CD14-positive monocyte (primary cell): ENCODE results near the gene LARP4B. TPM values are rescaled to one million over a fixed set of nuclear protein-coding genes. Genes with fewer than 3 reads are reported as not detected.

Experiments used
- DNase-seq, 3 donors: peaks; one replicate each; pipeline ENCODE4 v3.0.0-alpha.2; 2011 to 2022
- H2AFZ ChIP-seq: 2 replicates; pipeline ENCODE4 v1.6.0; 2012; ENCODE audit warnings: mild to moderate bottlenecking, low read depth, low read length, inconsistent platforms; ENCODE audit not compliant: insufficient read depth, poor library complexity, severe bottlenecking
- H3K27ac ChIP-seq, 2 donors: 1 replicate in 1 of 2; 2 replicates in 1 of 2; pipeline ENCODE4 v1.5.1; 2012 to 2013; ENCODE audit warnings: low read length in 2 of 2, control low read depth in 1 of 2, inconsistent platforms in 1 of 2, low read depth in 1 of 2, mild to moderate bottlenecking in 1 of 2
- H3K27me3 ChIP-seq, 2 donors: one replicate each; pipeline versions ENCODE4 v1.6.0 to v1.6.1; 2011 to 2013; ENCODE audit warnings: low read length in 2 of 2; ENCODE audit not compliant: control insufficient read depth in 2 of 2, insufficient read depth in 2 of 2
- H3K36me3 ChIP-seq, 2 donors: replicated peaks in 1 of 2; 1 replicate in 1 of 2; 2 replicates in 1 of 2; pipeline versions ENCODE4 v1.5.1 to v1.6.1; 2012 to 2013; ENCODE audit warnings: low read length in 2 of 2, control low read depth in 1 of 2, inconsistent platforms in 1 of 2, mild to moderate bottlenecking in 1 of 2; ENCODE audit not compliant: insufficient read depth in 2 of 2, control insufficient read depth in 1 of 2
- H3K4me1 ChIP-seq, 2 donors: 1 replicate in 1 of 2; 2 replicates in 1 of 2; pipeline versions ENCODE4 v1.5.1 to v1.6.1; 2012 to 2013; ENCODE audit warnings: low read length in 2 of 2, control low read depth in 1 of 2, inconsistent platforms in 1 of 2, mild to moderate bottlenecking in 1 of 2, moderate library complexity in 1 of 2; ENCODE audit not compliant: insufficient read depth in 2 of 2, control insufficient read depth in 1 of 2
- H3K4me2 ChIP-seq: replicated peaks from 2 replicates; pipeline ENCODE3; 2012; ENCODE audit warnings: low read length, moderate library complexity, mild to moderate bottlenecking; ENCODE audit not compliant: poor library complexity, severe bottlenecking; ENCODE audit errors: extremely low read depth
- H3K4me3 ChIP-seq, 3 experiments: fragments of 200-600 bp in 1 of 3; sonication (generic) in 1 of 3; replicated peaks in 1 of 3; 1 replicate in 2 of 3; 2 replicates in 1 of 3; pipeline ENCODE4 v1.5.1; 2011 to 2013; ENCODE audit warnings: low read length in 3 of 3, mild to moderate bottlenecking in 3 of 3, control low read depth in 2 of 3, low read depth in 2 of 3, inconsistent platforms in 1 of 3, moderate library complexity in 1 of 3
- H3K79me2 ChIP-seq: 2 replicates; pipeline ENCODE4 v1.6.0; 2012; ENCODE audit warnings: mild to moderate bottlenecking, control low read depth, inconsistent platforms, low read length, moderate library complexity; ENCODE audit not compliant: insufficient read depth
- H3K9ac ChIP-seq: 2 replicates; pipeline ENCODE4 v1.6.0; 2017; ENCODE audit warnings: low read length, mild to moderate bottlenecking; ENCODE audit not compliant: insufficient read depth, poor library complexity, severe bottlenecking
- H3K9me3 ChIP-seq, 2 donors: replicated peaks in 1 of 2; 1 replicate in 1 of 2; 2 replicates in 1 of 2; pipeline versions ENCODE4 v1.5.1 to v1.6.1; 2012 to 2013; ENCODE audit warnings: low read length in 2 of 2, control low read depth in 1 of 2; ENCODE audit not compliant: control insufficient read depth in 1 of 2, insufficient read depth in 1 of 2
- H4K20me1 ChIP-seq: 2 replicates; pipeline ENCODE4 v1.6.0; 2012; ENCODE audit warnings: mild to moderate bottlenecking, low read length, control low read depth, moderate library complexity; ENCODE audit not compliant: insufficient read depth
- H3K27ac Mint-ChIP-seq, 7 donors: one replicate each; pipeline ENCODE4 v1.8.0; 2020; ENCODE audit warnings: mild to moderate bottlenecking in 7 of 7, mixed read lengths in 7 of 7, moderate library complexity in 6 of 7, inconsistent platforms in 2 of 7
- H3K27me3 Mint-ChIP-seq, 3 donors: one replicate each; pipeline ENCODE4 v1.8.0; 2021 to 2022; ENCODE audit warnings: low read depth in 3 of 3, mild to moderate bottlenecking in 3 of 3, mixed read lengths in 3 of 3, moderate library complexity in 3 of 3, inconsistent platforms in 1 of 3
- H3K36me3 Mint-ChIP-seq, 2 donors: one replicate each; pipeline ENCODE4 v1.8.0; 2020; ENCODE audit warnings: mixed read lengths in 2 of 2, inconsistent platforms in 1 of 2, mild to moderate bottlenecking in 1 of 2
- H3K4me1 Mint-ChIP-seq: one replicate; pipeline ENCODE4 v1.8.0; 2020; ENCODE audit warnings: mild to moderate bottlenecking, mixed read lengths
- H3K4me3 Mint-ChIP-seq, 2 donors: one replicate each; pipeline ENCODE4 v1.8.0; 2020; ENCODE audit warnings: mild to moderate bottlenecking in 2 of 2, mixed read lengths in 2 of 2, moderate library complexity in 1 of 2
- H3K9me3 Mint-ChIP-seq, 7 donors: one replicate each; pipeline ENCODE4 v1.8.0; 2020 to 2022; ENCODE audit warnings: mixed read lengths in 7 of 7, mild to moderate bottlenecking in 6 of 7, moderate library complexity in 6 of 7, inconsistent platforms in 2 of 7
- WGBS: methylation state at CpG from one replicate; pipeline ENCODE4 v1.1.5; 2013; ENCODE audit warnings: missing lambda C conversion rate; ENCODE audit not compliant: insufficient coverage; 5-methylcytosine and 5-hydroxymethylcytosine counted together
- intact Hi-C, 2 donors: fragments of 100-400 bp; cut with micrococcal nuclease; formaldehyde crosslinking; loops; one replicate each; pipeline versions ENCODE4 v1.15.0 to v1.15.1; 2023
- polyA plus RNA-seq, 3 donors: library from polyadenylated mRNA; depleted of rRNA in 1 of 3; unstranded in 2 of 3; stranded (reverse) in 1 of 3; fragments of 300-500 nt in 2 of 3; fragments of >200 nt in 1 of 3; fragmentation: Illumina TruSeq in 2 of 3; gene quantifications; 1 replicate in 2 of 3; 2 replicates in 1 of 3; pipeline ENCODE4 v1.2.3, GENCODE V29; 2012 to 2021
- TF ChIP-seq, protein P1 (sequence below): fragments of 200-600 bp; IDR thresholded peaks from one replicate; pipeline ENCODE4 v1.8.0; 2022; ENCODE audit warnings: antibody characterized with exemption, mild to moderate bottlenecking

Gene LARP4B
- polyA plus RNA-seq, 3 donors: 17.2 to 52.3 (median 33.0) TPM

DNA sequence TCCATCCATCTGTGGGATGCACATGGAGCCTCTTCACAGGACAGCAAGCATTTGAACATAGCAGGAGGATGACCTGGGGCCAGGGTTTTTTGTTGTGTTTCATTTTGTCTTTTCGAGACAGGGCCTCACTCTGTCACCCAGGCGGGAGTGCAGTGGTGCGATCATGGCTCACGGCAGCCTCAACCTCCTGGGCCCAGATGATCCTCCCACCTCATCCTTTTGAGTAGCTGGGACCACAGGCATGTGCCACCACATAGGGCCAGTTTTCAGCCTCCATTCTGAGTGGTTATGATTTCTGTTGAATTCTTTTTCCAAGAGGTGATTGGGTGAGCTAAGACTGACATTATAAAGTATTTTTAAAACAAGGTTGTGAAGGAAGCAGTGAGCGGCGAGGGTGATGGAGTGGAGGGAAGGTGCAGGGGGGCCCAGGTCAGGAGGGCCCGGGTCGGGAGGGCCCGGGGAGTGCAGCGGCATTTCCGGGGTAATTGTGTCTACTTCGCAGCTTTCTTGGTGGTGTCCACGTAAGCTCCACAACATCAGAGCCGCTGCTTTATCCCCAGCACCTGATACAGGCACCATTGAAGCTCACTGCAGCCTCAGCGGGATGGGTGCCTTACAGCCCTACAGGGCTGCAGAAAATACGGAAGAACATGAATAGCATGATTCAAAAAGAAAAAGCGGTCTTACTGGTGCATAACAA lies 12.0 kb upstream of the LARP4B start:
- peak overlapping the region in 1 of 3 experiments; percentile 57 for H3K4me3 ChIP-seq
- H3K4me1 ChIP-seq: peaks cover 23 to 24% of the 10 kb centered on the region in 2 donors
- Mint-ChIP-seq H3K9me3 (peaks cover 0 to 6% (median 3%) of the 10 kb centered on the region in 7 donors), H3K27me3 (no peaks in the 10 kb centered on the region), H3K4me1 (peaks cover 31% of the 10 kb centered on the region), H3K36me3 (peaks cover 1 to 2% of the 10 kb centered on the region in 2 donors), H3K27ac (peak overlapping the region; percentile 91 to 97 (median 95)), H3K4me3 (no peak overlapping the region)
- TF ChIP-seq, protein P1, sequence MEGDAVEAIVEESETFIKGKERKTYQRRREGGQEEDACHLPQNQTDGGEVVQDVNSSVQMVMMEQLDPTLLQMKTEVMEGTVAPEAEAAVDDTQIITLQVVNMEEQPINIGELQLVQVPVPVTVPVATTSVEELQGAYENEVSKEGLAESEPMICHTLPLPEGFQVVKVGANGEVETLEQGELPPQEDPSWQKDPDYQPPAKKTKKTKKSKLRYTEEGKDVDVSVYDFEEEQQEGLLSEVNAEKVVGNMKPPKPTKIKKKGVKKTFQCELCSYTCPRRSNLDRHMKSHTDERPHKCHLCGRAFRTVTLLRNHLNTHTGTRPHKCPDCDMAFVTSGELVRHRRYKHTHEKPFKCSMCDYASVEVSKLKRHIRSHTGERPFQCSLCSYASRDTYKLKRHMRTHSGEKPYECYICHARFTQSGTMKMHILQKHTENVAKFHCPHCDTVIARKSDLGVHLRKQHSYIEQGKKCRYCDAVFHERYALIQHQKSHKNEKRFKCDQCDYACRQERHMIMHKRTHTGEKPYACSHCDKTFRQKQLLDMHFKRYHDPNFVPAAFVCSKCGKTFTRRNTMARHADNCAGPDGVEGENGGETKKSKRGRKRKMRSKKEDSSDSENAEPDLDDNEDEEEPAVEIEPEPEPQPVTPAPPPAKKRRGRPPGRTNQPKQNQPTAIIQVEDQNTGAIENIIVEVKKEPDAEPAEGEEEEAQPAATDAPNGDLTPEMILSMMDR: no peak
- H3K4me2 ChIP-seq: peak overlapping the region; percentile 64
- no peak overlapping the region for H2AFZ ChIP-seq
- H3K36me3 ChIP-seq: no peaks in the 10 kb centered on the region
- DNase-seq: no peak
- intact Hi-C loops: no loop called here
- H3K9me3 ChIP-seq: peaks cover 0 to 3% of the 10 kb centered on the region in 2 donors
- H3K27me3 ChIP-seq: no peaks in the 10 kb centered on the region
- H3K27ac ChIP-seq: peak overlapping the region; percentile 85 to 93
- H3K9ac ChIP-seq: peak overlapping the region; percentile 58
- H4K20me1 ChIP-seq: no peaks in the 10 kb centered on the region
- 90% methylated on average over 12 of the region's 17 CpGs for WGBS
- H3K79me2 ChIP-seq: no peaks in the 10 kb centered on the region

DNA sequence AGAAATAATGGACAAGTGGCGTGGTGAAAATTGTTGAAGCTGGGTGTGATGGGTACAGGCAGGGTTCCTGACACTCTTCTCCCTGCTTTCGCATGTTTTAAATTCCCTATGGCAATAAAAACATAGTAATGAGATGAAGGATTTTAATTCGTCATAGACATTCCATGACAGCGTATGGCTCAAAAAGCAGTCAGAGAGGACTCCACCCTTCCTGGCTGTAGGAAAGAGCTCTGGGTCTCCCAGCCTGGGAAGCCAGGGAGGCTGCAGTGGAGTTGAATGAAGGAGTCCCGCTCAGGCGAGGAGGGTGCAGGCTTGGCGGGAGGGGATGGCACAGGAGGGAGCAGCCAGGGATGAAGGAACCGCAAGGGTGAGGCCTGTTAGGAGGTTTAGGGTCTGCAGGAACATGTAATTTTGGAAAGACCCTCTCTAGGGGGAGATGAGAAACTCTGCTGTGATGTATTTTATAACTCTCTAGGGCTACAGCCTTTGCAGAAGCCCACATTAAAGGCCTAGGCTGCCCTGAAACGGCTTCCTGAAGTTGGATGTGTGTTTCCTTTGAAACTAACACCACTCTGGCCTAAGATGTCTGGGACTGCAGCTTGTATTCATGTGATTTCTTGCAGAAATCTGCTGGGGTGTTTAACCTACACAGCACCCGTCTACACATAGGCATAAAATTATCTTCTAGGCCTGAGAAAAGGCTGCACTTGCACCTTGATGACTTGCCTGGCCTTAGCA lies 7.6 kb upstream of the LARP4B start:
- no peak overlapping the region for H3K27ac Mint-ChIP-seq
- Histone ChIP-seq H3K9ac (no peak overlapping the region), H2AFZ (no peak overlapping the region), H3K79me2 (no peaks in the 10 kb centered on the region), H3K4me3 (no peak overlapping the region), H4K20me1 (no peaks in the 10 kb centered on the region), H3K36me3 (no peaks in the 10 kb centered on the region), H3K27ac (no peak overlapping the region), H3K4me2 (no peak overlapping the region), H3K4me1 (peaks cover 7 to 8% of the 10 kb centered on the region in 2 donors), H3K27me3 (no peaks in the 10 kb centered on the region), H3K9me3 (no peaks in the 10 kb centered on the region)
- H3K9me3 Mint-ChIP-seq: no peaks in the 10 kb centered on the region
- intact Hi-C loops: no loop called here
- no peak overlapping the region for H3K4me3 Mint-ChIP-seq
- 97% methylated on average over 3 of the region's 10 CpGs for WGBS
- H3K27me3 Mint-ChIP-seq: peaks cover 0 to 3% (median 0%) of the 10 kb centered on the region in 3 donors
- H3K4me1 Mint-ChIP-seq: peaks cover 10% of the 10 kb centered on the region
- peaks cover 1 to 2% of the 10 kb centered on the region in 2 donors for H3K36me3 Mint-ChIP-seq
- no peak for DNase-seq
- TF ChIP-seq, protein P1: no peak
